HepG2 (cell line): ENCODE measurements around the gene ENTPD6. TPM values are rescaled to one million over a fixed set of nuclear protein-coding genes. Genes with fewer than 3 reads are reported as not detected.

ENCODE experiments used
- ATAC-seq: fragments of 200-7000 bp; cut with Tn5 transposase; 3 replicates; pipeline ENCODE4 v1.9.1; 2020; ENCODE audit warnings: mild to moderate bottlenecking, moderate library complexity
- BruUV-seq: library from RNA; stranded (reverse); fragments of 400-500 nt; replicated peaks from 2 replicates; lab custom pipeline; 2021; lab: Mats Ljungman, UMichigan
- CTCF ChIA-PET: fragments of 300-600 bp; formaldehyde crosslinking; extraction: SDS; loops from one replicate; lab custom pipeline; 2021; ENCODE audit warnings: low total read pairs, inconsistent platforms, low intra/inter-chr PET ratio; lab: Yijun Ruan, JAX
- POLR2A ChIA-PET: fragments of 350-600 bp; sonication (Branson Sonifier 250); formaldehyde crosslinking; loops from one replicate; lab custom pipeline; 2020; ENCODE audit warnings: antibody characterized with exemption, inconsistent platforms; lab: Yijun Ruan, JAX
- DNase-seq: peaks from one replicate; pipeline ENCODE4 v3.0.0-alpha.2; 2015; ENCODE audit warnings: low spot score
- FAIRE-seq: peaks from 3 replicates; lab custom pipeline; 2011; peaks lifted over from hg19 to GRCh38; lab: Jason Lieb, UNC
- H2AFZ ChIP-seq: one replicate; pipeline ENCODE4 v1.6.1; 2011; ENCODE audit warnings: low read length, inconsistent platforms
- H3K27ac ChIP-seq: fragments of 300-600 bp; 3 replicates; pipeline ENCODE4 v1.8.0; 2011; ENCODE audit warnings: mixed run types, mild to moderate bottlenecking, mixed read lengths, low read length, inconsistent platforms; ENCODE audit not compliant: insufficient read depth; ENCODE audit errors: extremely low read length
- H3K27me3 ChIP-seq, 2 experiments: fragments of 200-600 bp in 1 of 2; 2 replicates in 1 of 2; 3 replicates in 1 of 2; pipeline versions ENCODE4 v1.6.0 to v1.8.0; 2011; ENCODE audit warnings: low read length in 2 of 2, mild to moderate bottlenecking in 2 of 2, moderate library complexity in 2 of 2, inconsistent platforms in 1 of 2; ENCODE audit not compliant: insufficient read depth in 2 of 2, control insufficient read depth in 1 of 2
- H3K36me3 ChIP-seq, 2 experiments: fragments of 200-600 bp in 1 of 2; replicated peaks in 1 of 2; 2 replicates in 1 of 2; 3 replicates in 1 of 2; pipeline versions ENCODE4 v1.5.1 to v1.8.0; 2011; ENCODE audit warnings: low read length in 2 of 2, inconsistent platforms in 1 of 2; ENCODE audit not compliant: insufficient read depth in 2 of 2, control insufficient read depth in 1 of 2
- H3K4me1 ChIP-seq: 2 replicates; pipeline ENCODE4 v1.5.1; 2012; ENCODE audit warnings: low read length, inconsistent platforms; ENCODE audit not compliant: insufficient read depth
- H3K4me2 ChIP-seq: 2 replicates; pipeline ENCODE4 v1.6.0; 2011; ENCODE audit warnings: low read depth, low read length, inconsistent platforms
- H3K4me3 ChIP-seq, 3 experiments: fragments of 200-600 bp in 1 of 3; sonication (generic), shearing (Covaris generic) in 1 of 3; replicated peaks in 1 of 3; 2 replicates each; pipeline ENCODE4 v1.5.1; 2011 to 2016; ENCODE audit warnings: low read length in 3 of 3, inconsistent platforms in 2 of 3, low read depth in 2 of 3, mild to moderate bottlenecking in 2 of 3, control low read depth in 1 of 3, mixed read lengths in 1 of 3; ENCODE audit not compliant: insufficient read depth in 1 of 3
- H3K79me2 ChIP-seq: one replicate; pipeline ENCODE4 v1.6.1; 2011; ENCODE audit warnings: low read length, inconsistent platforms; ENCODE audit not compliant: insufficient read depth
- H3K9ac ChIP-seq: 2 replicates; pipeline ENCODE4 v1.6.0; 2011; ENCODE audit warnings: mild to moderate bottlenecking, low read depth, low read length, inconsistent platforms; ENCODE audit not compliant: insufficient read depth
- H3K9me3 ChIP-seq: 2 replicates; pipeline ENCODE4 v1.5.1; 2012; ENCODE audit warnings: mild to moderate bottlenecking, low read length
- H4K20me1 ChIP-seq: 2 replicates; pipeline ENCODE4 v1.6.0; 2011; ENCODE audit warnings: inconsistent platforms, mild to moderate bottlenecking, low read length, moderate library complexity; ENCODE audit not compliant: insufficient read depth
- ATM ChIP-seq: fragments of 450-650 bp; IDR thresholded peaks from 2 replicates; pipeline ENCODE4 v1.7.1; 2017; ENCODE audit warnings: mild to moderate bottlenecking, borderline replicate concordance
- IRX3 ChIP-seq: sonication (generic); formaldehyde crosslinking; IDR thresholded peaks from 2 replicates; pipeline ENCODE4 v1.8.1; 2023; ENCODE audit warnings: mild to moderate bottlenecking, low read depth, missing genetic modification reagents, borderline replicate concordance
- MBD4 ChIP-seq: IDR thresholded peaks from 2 replicates; pipeline ENCODE4 v1.6.1; 2012; ENCODE audit warnings: low read length, inconsistent platforms, borderline replicate concordance
- SIX1 ChIP-seq: sonication (generic); formaldehyde crosslinking; IDR thresholded peaks from 2 replicates; pipeline ENCODE4 v1.4.0; 2020; ENCODE audit warnings: missing genetic modification reagents, borderline replicate concordance
- SNAPC2 ChIP-seq: sonication (generic); formaldehyde crosslinking; IDR thresholded peaks from 2 replicates; pipeline ENCODE4 v1.8.1; 2022; ENCODE audit warnings: mild to moderate bottlenecking, missing genetic modification reagents
- TCF7 ChIP-seq: sonication (generic); IDR thresholded peaks from 2 replicates; pipeline ENCODE4 v1.6.1; 2016; ENCODE audit warnings: antibody characterized with exemption, low read depth
- ZBTB20 ChIP-seq: sonication (generic); formaldehyde crosslinking; IDR thresholded peaks from 2 replicates; pipeline ENCODE4 v1.8.1; 2023; ENCODE audit warnings: missing genetic modification reagents, low read depth, mild to moderate bottlenecking, borderline replicate concordance
- ZNF572 ChIP-seq: sonication (generic); formaldehyde crosslinking; IDR thresholded peaks from 2 replicates; pipeline ENCODE4 v1.5.1; 2020; ENCODE audit warnings: mild to moderate bottlenecking, missing genetic modification reagents
- WGBS: methylation state at CpG from one replicate; pipeline ENCODE4 v1.1.6; 2017; ENCODE audit warnings: low lambda C conversion rate; 5-methylcytosine and 5-hydroxymethylcytosine counted together
- in situ Hi-C: cut with HindIII; loops from 2 replicates; pipeline ENCODE4 v1.10.0; 2017; ENCODE audit warnings: low pct_unique_long_range_greater_than_20kb; ENCODE audit not compliant: extremely low pct_ligation_motif_present
- intact Hi-C: fragments of 100-400 bp; cut with micrococcal nuclease; formaldehyde crosslinking; loops from one replicate; pipeline ENCODE4 v1.10.0; 2022; ENCODE audit not compliant: unreplicated experiment
- polyA plus RNA-seq, 8 experiments: library from polyadenylated mRNA; depleted of rRNA in 3 of 8; stranded (reverse) in 7 of 8; unstranded in 1 of 8; fragments of >200 nt; fragmentation: Illumina TruSeq in 4 of 8; extraction: Trizol in 4 of 8; gene quantifications; 2 replicates each; pipeline versions ENCODE4 v1.2.1 to v1.2.3, GENCODE V29; 2011 to 2016; ENCODE audit warnings: low read depth in 4 of 8, missing spikeins in 1 of 8, mixed read lengths in 1 of 8; ENCODE audit not compliant: insufficient read depth in 1 of 8
- total RNA-seq, 5 experiments: library from RNA; depleted of rRNA; stranded (reverse); fragments of >200 nt; fragmentation: Illumina TruSeq; extraction: Trizol; gene quantifications; 2 replicates each; pipeline ENCODE4 v1.2.3, GENCODE V29; 2016; ENCODE audit warnings: low read depth in 1 of 5
- TF ChIP-seq, protein P1 (sequence below): fragments of 450-650 bp; IDR thresholded peaks from 2 replicates; pipeline ENCODE4 v1.6.1; 2017; ENCODE audit warnings: mild to moderate bottlenecking
- TF ChIP-seq, protein P2 (sequence below): sonication (generic); formaldehyde crosslinking; IDR thresholded peaks from 2 replicates; pipeline ENCODE4 v1.5.0; 2020; ENCODE audit warnings: mild to moderate bottlenecking, missing genetic modification reagents, borderline replicate concordance

Gene ENTPD6
- total and polyA plus RNA-seq, 2 of the 13 experiments (the other 11 are each of a cell fraction or from before 2014, with no cell fraction given), result 164 to 172 TPM

GRCh38 chr20:25209911-25210310 lies 14.4 kb downstream of the ENTPD6 start:
- BruUV-seq, result no TSS peak
- no peak overlapping the region for H3K27ac ChIP-seq
- intact Hi-C loops (no loop called here), in situ Hi-C loops (no loop called here)
- H3K27me3 ChIP-seq, result no peaks in the 10 kb centered on the region
- CTCF ChIA-PET, result no interaction called here
- ATAC-seq (no peak), FAIRE-seq (no peak), DNase-seq (no peak)
- H3K4me2 ChIP-seq, result no peak overlapping the region
- no peak overlapping the region for H2AFZ ChIP-seq
- TF ChIP-seq ZNF572 (CRISPR knock-in tag) (0 out of 2 replicates have a peak, but pooled peaks have one; percentile 31), SNAPC2 (CRISPR knock-in tag) (no peak), IRX3 (no peak), ZBTB20 (CRISPR knock-in tag) (no peak), MBD4 (no peak)
- no peak overlapping the region for H3K4me3 ChIP-seq
- no peaks in the 10 kb centered on the region for H3K9me3 ChIP-seq
- H3K9ac ChIP-seq, result no peak overlapping the region
- POLR2A ChIA-PET, result interaction anchor here (1.5 kb wide), 1 partner anchor 17 kb away, joined by 3 read pairs; no protein-coding TSS in a partner anchor
- peaks cover 12% of the 10 kb centered on the region for H3K4me1 ChIP-seq
- H3K36me3 ChIP-seq, result peaks cover 39 to 54% of the 10 kb centered on the region in 2 experiments
- WGBS, result 96% methylated on average over 12 of the region's 12 CpGs
- peaks cover 8% of the 10 kb centered on the region for H3K79me2 ChIP-seq
- H4K20me1 ChIP-seq, result no peaks in the 10 kb centered on the region

GRCh38 chr20:25211273-25211672 lies 15.8 kb downstream of the ENTPD6 start:
- Histone ChIP-seq H4K20me1 (no peaks in the 10 kb centered on the region), H3K27me3 (no peaks in the 10 kb centered on the region), H3K9ac (no peak overlapping the region), H3K4me3 (no peak overlapping the region), H3K36me3 (peaks cover 49 to 68% of the 10 kb centered on the region in 2 experiments), H3K9me3 (no peaks in the 10 kb centered on the region), H3K27ac (no peak overlapping the region), H3K4me1 (peaks cover 12% of the 10 kb centered on the region), H3K4me2 (no peak overlapping the region), H2AFZ (no peak overlapping the region), H3K79me2 (no peaks in the 10 kb centered on the region)
- POLR2A ChIA-PET, result interaction anchor here (1.5 kb wide), 1 partner anchor 16 kb away, joined by 3 read pairs; no protein-coding TSS in a partner anchor
- no peak for DNase-seq
- in situ Hi-C loops (no loop called here), intact Hi-C loops (no loop called here)
- WGBS, result 92% methylated on average over 7 of the region's 7 CpGs
- BruUV-seq, result no TSS peak
- CTCF ChIA-PET, result no interaction called here
- no peak for FAIRE-seq
- ATAC-seq, result no peak
- TF ChIP-seq, protein P1, sequence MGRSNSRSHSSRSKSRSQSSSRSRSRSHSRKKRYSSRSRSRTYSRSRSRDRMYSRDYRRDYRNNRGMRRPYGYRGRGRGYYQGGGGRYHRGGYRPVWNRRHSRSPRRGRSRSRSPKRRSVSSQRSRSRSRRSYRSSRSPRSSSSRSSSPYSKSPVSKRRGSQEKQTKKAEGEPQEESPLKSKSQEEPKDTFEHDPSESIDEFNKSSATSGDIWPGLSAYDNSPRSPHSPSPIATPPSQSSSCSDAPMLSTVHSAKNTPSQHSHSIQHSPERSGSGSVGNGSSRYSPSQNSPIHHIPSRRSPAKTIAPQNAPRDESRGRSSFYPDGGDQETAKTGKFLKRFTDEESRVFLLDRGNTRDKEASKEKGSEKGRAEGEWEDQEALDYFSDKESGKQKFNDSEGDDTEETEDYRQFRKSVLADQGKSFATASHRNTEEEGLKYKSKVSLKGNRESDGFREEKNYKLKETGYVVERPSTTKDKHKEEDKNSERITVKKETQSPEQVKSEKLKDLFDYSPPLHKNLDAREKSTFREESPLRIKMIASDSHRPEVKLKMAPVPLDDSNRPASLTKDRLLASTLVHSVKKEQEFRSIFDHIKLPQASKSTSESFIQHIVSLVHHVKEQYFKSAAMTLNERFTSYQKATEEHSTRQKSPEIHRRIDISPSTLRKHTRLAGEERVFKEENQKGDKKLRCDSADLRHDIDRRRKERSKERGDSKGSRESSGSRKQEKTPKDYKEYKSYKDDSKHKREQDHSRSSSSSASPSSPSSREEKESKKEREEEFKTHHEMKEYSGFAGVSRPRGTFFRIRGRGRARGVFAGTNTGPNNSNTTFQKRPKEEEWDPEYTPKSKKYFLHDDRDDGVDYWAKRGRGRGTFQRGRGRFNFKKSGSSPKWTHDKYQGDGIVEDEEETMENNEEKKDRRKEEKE, result no peak
- TF ChIP-seq SIX1 (no peak), TCF7 (no peak), ATM (no peak)
- TF ChIP-seq, protein P2, sequence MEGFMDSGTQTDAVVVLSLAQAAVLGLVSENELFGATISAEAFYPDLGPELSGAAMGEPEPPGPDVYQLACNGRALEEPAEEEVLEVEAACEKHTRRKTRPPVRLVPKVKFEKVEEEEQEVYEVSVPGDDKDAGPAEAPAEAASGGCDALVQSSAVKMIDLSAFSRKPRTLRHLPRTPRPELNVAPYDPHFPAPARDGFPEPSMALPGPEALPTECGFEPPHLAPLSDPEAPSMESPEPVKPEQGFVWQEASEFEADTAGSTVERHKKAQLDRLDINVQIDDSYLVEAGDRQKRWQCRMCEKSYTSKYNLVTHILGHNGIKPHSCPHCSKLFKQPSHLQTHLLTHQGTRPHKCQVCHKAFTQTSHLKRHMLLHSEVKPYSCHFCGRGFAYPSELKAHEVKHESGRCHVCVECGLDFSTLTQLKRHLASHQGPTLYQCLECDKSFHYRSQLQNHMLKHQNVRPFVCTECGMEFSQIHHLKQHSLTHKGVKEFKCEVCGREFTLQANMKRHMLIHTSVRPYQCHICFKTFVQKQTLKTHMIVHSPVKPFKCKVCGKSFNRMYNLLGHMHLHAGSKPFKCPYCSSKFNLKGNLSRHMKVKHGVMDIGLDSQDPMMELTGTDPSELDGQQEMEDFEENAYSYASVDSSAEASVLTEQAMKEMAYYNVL, result no peak
